ENCODE measurements around the gene OR2AG1.
"Not testable (repeated sequence)": the region's sequence is repeated elsewhere in the genome, so short reads cannot be mapped to it uniquely, and the experiment has no call there.

The OR2AG1 gene

DNA sequence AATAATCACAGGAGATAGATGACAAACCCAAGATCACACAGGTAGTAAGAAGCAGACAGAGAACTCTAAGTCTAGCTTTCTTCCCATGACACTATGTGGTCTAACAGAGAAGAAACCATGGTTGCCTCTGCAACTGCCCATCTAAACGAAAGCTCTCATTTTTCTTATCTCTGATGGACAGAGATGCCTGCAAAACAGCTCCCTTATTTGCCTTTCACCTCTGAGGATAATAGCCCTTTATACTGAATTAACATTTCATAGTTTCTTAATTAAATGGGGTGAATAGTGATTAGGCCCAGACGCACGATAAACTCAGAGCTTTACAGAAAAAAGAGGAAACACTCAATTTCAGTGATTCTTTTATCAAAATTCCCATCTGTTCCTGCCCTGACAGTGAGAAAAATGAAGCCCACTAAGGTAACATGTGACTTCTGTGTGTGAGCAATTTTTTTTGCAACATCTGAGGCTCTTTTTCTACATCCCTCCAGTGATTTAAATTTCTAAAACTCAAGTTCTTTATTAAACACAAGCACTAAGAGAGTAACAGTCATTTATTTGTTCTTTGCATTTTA, 35.6 kb upstream of the OR2AG1 start:
- no peak overlapping the region for H3K9ac ChIP-seq (ENCODE audit: low read length)
- no peaks in the 10 kb centered on the region for H3K9me3 ChIP-seq (ENCODE audit: control insufficient read depth, low read length)
- H3K4me1 ChIP-seq (ENCODE audit: control insufficient read depth, insufficient read depth, low read length): no peaks in the 10 kb centered on the region
- H3K4me3 ChIP-seq (ENCODE audit: low read length): no peak overlapping the region
- no peaks in the 10 kb centered on the region for H3K36me3 ChIP-seq (ENCODE audit: control insufficient read depth, insufficient read depth, low read length)
- no peaks in the 10 kb centered on the region for H3K27me3 ChIP-seq (ENCODE audit: control insufficient read depth, insufficient read depth, low read length)

DNA sequence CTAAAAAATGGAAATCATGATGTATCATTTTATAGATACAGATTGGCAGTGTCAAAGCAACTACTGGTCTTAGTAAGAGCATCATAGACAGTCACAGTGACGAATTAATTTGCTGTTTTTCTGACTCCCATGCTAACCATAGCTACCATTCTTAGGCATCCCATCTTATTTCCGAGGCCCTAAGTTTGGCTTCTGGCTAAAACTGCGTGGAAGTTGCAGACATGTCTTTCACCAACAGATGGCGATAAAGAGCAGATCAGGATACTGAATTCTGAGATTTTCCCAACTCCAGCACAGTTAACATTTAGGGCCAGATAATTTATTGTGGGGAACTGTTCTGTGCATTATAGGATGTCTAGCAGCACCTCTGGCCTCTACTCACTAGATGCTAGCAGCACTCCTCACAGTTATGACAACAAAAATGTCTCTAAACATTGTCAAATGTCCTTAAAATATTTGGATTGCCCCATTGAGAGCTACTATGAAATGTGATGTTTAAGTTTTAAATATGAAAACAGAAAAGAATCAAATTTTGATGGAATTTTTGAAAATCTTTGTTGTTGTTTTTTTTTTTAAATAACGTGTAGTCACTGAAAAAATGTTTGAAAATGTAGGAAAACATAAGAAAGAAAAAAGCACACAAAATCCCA, 27.4 kb upstream of the OR2AG1 start:
- Histone ChIP-seq H3K9me3 (ENCODE audit: control insufficient read depth, low read length) (no peaks in the 10 kb centered on the region), H3K9ac (ENCODE audit: low read length) (no peak overlapping the region), H3K27me3 (ENCODE audit: control insufficient read depth, insufficient read depth, low read length) (no peaks in the 10 kb centered on the region), H3K4me1 (ENCODE audit: control insufficient read depth, insufficient read depth, low read length) (peaks cover 4% of the 10 kb centered on the region), H3K4me3 (ENCODE audit: low read length) (no peak overlapping the region), H3K36me3 (ENCODE audit: control insufficient read depth, insufficient read depth, low read length) (no peaks in the 10 kb centered on the region)

- peaks cover 4% of the 10 kb centered on the region for H3K4me1 ChIP-seq (ENCODE audit: control insufficient read depth, insufficient read depth, low read length)
- H3K4me3 ChIP-seq (ENCODE audit: low read length): no peak overlapping the region
- H3K27me3 ChIP-seq (ENCODE audit: control insufficient read depth, insufficient read depth, low read length): no peaks in the 10 kb centered on the region
- no peaks in the 10 kb centered on the region for H3K9me3 ChIP-seq (ENCODE audit: control insufficient read depth, low read length)
- no peak overlapping the region for H3K9ac ChIP-seq (ENCODE audit: low read length)
- no peaks in the 10 kb centered on the region for H3K36me3 ChIP-seq (ENCODE audit: control insufficient read depth, insufficient read depth, low read length)
Observed at GRCh38 chr11:6755953-6756347, 26.9 kb upstream of the OR2AG1 start.

DNA sequence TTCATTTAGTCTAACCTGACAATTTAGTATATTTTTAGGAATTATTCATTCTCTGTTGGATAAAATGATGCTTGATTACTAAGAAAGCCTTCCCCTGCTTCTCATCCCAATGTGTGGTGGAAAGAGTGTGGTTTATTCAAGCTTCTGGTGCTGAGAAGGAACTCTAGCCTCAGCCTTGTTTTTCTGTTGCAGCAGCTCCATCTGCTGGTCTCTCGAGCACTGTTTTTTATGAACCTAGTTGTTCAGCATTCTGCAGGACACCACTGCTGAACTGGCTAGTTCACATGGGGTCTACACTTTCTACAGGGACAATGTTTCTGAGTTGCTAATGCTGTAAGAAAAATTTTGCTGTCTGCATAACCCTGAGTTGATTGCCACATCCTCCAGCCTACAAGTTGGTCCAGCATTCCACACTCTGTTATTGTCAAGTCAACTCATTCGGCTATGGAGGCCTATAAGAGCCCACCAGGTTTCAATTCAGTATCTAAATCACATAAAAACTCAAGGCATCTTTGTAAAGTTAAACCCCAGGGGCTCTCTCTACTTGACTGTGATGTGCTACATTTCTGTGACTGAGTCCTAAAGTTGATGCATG, 25.4 kb upstream of the OR2AG1 start:
- Histone ChIP-seq H3K4me3 (ENCODE audit: low read length) (no peak overlapping the region), H3K9ac (ENCODE audit: low read length) (no peak overlapping the region), H3K4me1 (ENCODE audit: control insufficient read depth, insufficient read depth, low read length) (peaks cover 4% of the 10 kb centered on the region), H3K9me3 (ENCODE audit: control insufficient read depth, low read length) (no peaks in the 10 kb centered on the region), H3K36me3 (ENCODE audit: control insufficient read depth, insufficient read depth, low read length) (no peaks in the 10 kb centered on the region), H3K27me3 (ENCODE audit: control insufficient read depth, insufficient read depth, low read length) (no peaks in the 10 kb centered on the region)

DNA sequence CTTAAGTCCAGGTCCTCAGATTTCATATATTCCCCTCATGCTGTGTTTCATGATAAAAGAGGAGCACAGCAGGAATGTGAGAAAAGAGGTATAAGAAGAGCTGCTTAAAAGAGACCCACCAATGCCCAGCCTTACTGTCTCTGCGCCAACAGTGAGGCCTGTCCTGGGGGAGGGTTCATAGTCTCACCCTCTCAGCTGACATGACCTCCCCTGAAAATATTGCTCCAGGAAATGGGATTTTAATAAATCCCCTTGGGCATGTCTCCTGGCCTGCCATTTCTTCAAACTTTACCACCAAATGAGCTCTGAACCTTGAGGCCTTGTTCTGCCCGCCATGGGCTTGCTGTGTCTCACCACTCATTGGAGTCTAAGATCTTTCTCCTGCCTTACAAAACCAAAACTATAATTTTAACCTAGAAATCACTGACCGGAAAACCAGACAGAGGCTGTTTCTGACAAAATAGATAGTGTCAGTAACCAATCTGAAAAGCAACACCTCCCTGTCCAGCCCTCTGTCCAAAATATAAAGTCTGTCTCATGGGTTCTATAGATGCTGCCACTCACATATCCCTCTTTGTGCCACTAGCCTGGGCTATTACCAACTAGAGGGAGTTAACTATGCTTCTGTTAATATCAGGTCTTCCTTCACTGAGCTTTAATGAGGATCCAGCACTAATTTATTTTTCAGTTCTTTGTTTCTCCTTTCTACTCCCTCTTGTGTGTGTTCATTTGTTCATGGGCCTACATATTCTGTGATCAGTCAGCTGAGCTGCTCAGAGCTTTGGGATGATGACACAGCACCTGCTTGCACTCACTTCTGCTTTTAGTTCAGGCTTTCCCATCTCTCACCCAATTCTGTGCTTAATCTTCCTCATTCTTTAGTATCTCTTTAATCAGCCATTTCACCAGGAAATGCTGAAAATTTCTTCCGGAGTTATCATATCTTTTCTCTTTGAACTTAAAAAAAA, 10.6 kb upstream of the OR2AG1 start, which contains the start of gene OR2AG2:
TSS of gene OR2AG2 (minus strand) at position 51 of the 968 bp plus-strand sequence. CDS start 3,019 bp downstream, outside the sequence.
- Histone ChIP-seq H3K4me3 (ENCODE audit: low read length) (no peak within 1 kb of the TSS), H3K9ac (ENCODE audit: low read length) (no peak within 1 kb of the TSS), H3K36me3 (ENCODE audit: control insufficient read depth, insufficient read depth, low read length) (no peaks in the 10 kb centered on the region), H3K9me3 (ENCODE audit: control insufficient read depth, low read length) (no peaks in the 10 kb centered on the region), H3K4me1 (ENCODE audit: control insufficient read depth, insufficient read depth, low read length) (no peaks in the 10 kb centered on the region), H3K27me3 (ENCODE audit: control insufficient read depth, insufficient read depth, low read length) (no peaks in the 10 kb centered on the region)

- H3K9ac ChIP-seq (ENCODE audit: low read length): no peak overlapping the region
- H3K4me1 ChIP-seq (ENCODE audit: control insufficient read depth, insufficient read depth, low read length): no peaks in the 10 kb centered on the region
- no peaks in the 10 kb centered on the region for H3K27me3 ChIP-seq (ENCODE audit: control insufficient read depth, insufficient read depth, low read length)
- no peaks in the 10 kb centered on the region for H3K36me3 ChIP-seq (ENCODE audit: control insufficient read depth, insufficient read depth, low read length)
- H3K9me3 ChIP-seq (ENCODE audit: control insufficient read depth, low read length): no peaks in the 10 kb centered on the region
- no peak overlapping the region for H3K4me3 ChIP-seq (ENCODE audit: low read length)
Observed at GRCh38 chr11:6778518-6778917, 4.3 kb upstream of the OR2AG1 start.

GRCh38 chr11:6780829-6781228, 2.0 kb upstream of the OR2AG1 start:
- Histone ChIP-seq H3K27me3 (ENCODE audit: control insufficient read depth, insufficient read depth, low read length) (no peaks in the 10 kb centered on the region), H3K9me3 (ENCODE audit: control insufficient read depth, low read length) (no peaks in the 10 kb centered on the region), H3K36me3 (ENCODE audit: control insufficient read depth, insufficient read depth, low read length) (no peaks in the 10 kb centered on the region), H3K4me1 (ENCODE audit: control insufficient read depth, insufficient read depth, low read length) (no peaks in the 10 kb centered on the region), H3K9ac (ENCODE audit: low read length) (no peak overlapping the region), H3K4me3 (ENCODE audit: low read length) (no peak overlapping the region)

- H3K36me3 ChIP-seq (ENCODE audit: control insufficient read depth, insufficient read depth, low read length): no peaks in the 10 kb centered on the region
- no peak overlapping the region for H3K4me3 ChIP-seq (ENCODE audit: low read length)
- H3K27me3 ChIP-seq (ENCODE audit: control insufficient read depth, insufficient read depth, low read length): no peaks in the 10 kb centered on the region
- no peaks in the 10 kb centered on the region for H3K4me1 ChIP-seq (ENCODE audit: control insufficient read depth, insufficient read depth, low read length)
- no peak overlapping the region for H3K9ac ChIP-seq (ENCODE audit: low read length)
- no peaks in the 10 kb centered on the region for H3K9me3 ChIP-seq (ENCODE audit: control insufficient read depth, low read length)
Observed at GRCh38 chr11:6790546-6790945, 7.7 kb downstream of the OR2AG1 start.

GRCh38 chr11:6794639-6795038, 11.8 kb downstream of the OR2AG1 start:
- no peaks in the 10 kb centered on the region for H3K27me3 ChIP-seq (ENCODE audit: control insufficient read depth, insufficient read depth, low read length)
- H3K4me1 ChIP-seq (ENCODE audit: control insufficient read depth, insufficient read depth, low read length): no peaks in the 10 kb centered on the region
- H3K9me3 ChIP-seq (ENCODE audit: control insufficient read depth, low read length): no peaks in the 10 kb centered on the region
- no peak overlapping the region for H3K4me3 ChIP-seq (ENCODE audit: low read length)
- no peak overlapping the region for H3K9ac ChIP-seq (ENCODE audit: low read length)
- H3K36me3 ChIP-seq (ENCODE audit: control insufficient read depth, insufficient read depth, low read length): no peaks in the 10 kb centered on the region

GRCh38 chr11:6799402-6799801, 16.6 kb downstream of the OR2AG1 start, which contains the start of gene OR6A2:
TSS of gene OR6A2 (minus strand) at chr11:6799689. CDS start at chr11:6795708, 3,981 bp downstream.
- Histone ChIP-seq H3K4me3 (ENCODE audit: low read length) (no peak within 1 kb of the TSS), H3K4me1 (ENCODE audit: control insufficient read depth, insufficient read depth, low read length) (no peaks in the 10 kb centered on the region), H3K9ac (ENCODE audit: low read length) (no peak within 1 kb of the TSS), H3K36me3 (ENCODE audit: control insufficient read depth, insufficient read depth, low read length) (no peaks in the 10 kb centered on the region), H3K9me3 (ENCODE audit: control insufficient read depth, low read length) (no peaks in the 10 kb centered on the region), H3K27me3 (ENCODE audit: control insufficient read depth, insufficient read depth, low read length) (no peaks in the 10 kb centered on the region)

- H3K9ac ChIP-seq (ENCODE audit: low read length); H3K9me3 ChIP-seq (ENCODE audit: control insufficient read depth, low read length); H3K36me3 ChIP-seq (ENCODE audit: control insufficient read depth, insufficient read depth, low read length); H3K4me1 ChIP-seq (ENCODE audit: control insufficient read depth, insufficient read depth, low read length); H3K4me3 ChIP-seq (ENCODE audit: low read length); H3K27me3 ChIP-seq (ENCODE audit: control insufficient read depth, insufficient read depth, low read length): not testable (repeated sequence)
Observed at GRCh38 chr11:6801075-6801474, 18.3 kb downstream of the OR2AG1 start.

Data from mucosa of stomach (tissue), 1 donor.